Esophagus (tissue), 2 donors: ENCODE measurements around the gene NDFIP1. TPM values are rescaled to one million over a fixed set of nuclear protein-coding genes. Genes with fewer than 3 reads are reported as not detected.

Source experiments
- polyA plus RNA-seq, 2 donors: library from polyadenylated mRNA; stranded (reverse); fragments of 200-250 nt; gene quantifications; one replicate each; pipeline ENCODE4 v1.2.3, GENCODE V29; 2013
- donor health status: healthy with polysubstance abuse.
- donor health status: Bipolar disorder and iron deficiency.

NDFIP1 gene
- polyA plus RNA-seq, 2 donors = 14.1 to 24.4 TPM

Other genes starting within 250 kb of the NDFIP1 start
- 10 to 100 TPM; 36.4 to 42.6 TPM for gene PCDH1, start 230.4 kb upstream of the NDFIP1 start, polyA plus RNA-seq
- 10 to 100 TPM; 30.4 to 30.5 TPM for gene DELE1, start 184.9 kb upstream of the NDFIP1 start, polyA plus RNA-seq
- gene PCDH12, start 150.6 kb upstream of the NDFIP1 start, polyA plus RNA-seq = under 1 TPM; 0.16 to 0.40 TPM
- gene RNF14, start 139.7 kb upstream of the NDFIP1 start, polyA plus RNA-seq = 10 to 100 TPM in 1 of 2 donors, 1 to 10 TPM in 1; 7.9 to 14.8 TPM
- gene GNPDA1, start 95.8 kb upstream of the NDFIP1 start, polyA plus RNA-seq = 1 to 10 TPM; 6.2 to 8.5 TPM
- gene SPRY4, start 216.2 kb downstream of the NDFIP1 start, polyA plus RNA-seq = 1 to 10 TPM in 1 of 2 donors, under 1 TPM in 1; 0.65 to 1.3 TPM